Esophagus mucosa (tissue), 1 donor: Measurements from ENCODE around the gene CPA4. TPM values are rescaled to one million over a fixed set of nuclear protein-coding genes. Genes with fewer than 3 reads are reported as not detected.
A peak's percentile ranks its signal among the peaks of the same experiment; 100 is the strongest.

ENCODE experiments used
- ATAC-seq: fragments of 200-7000 bp; cut with Tn5 transposase; one replicate; pipeline ENCODE4 v1.9.1; 2020
- total RNA-seq: library from RNA; stranded (reverse); gene quantifications from one replicate; pipeline ENCODE4 v1.2.4, GENCODE V29; 2023
- donor health status: DM: yes; HTN: yes; CAD: no.

The CPA4 gene
- total RNA-seq, 1 donor from 2014 or later, result 9.4 TPM

- no peak for ATAC-seq
Measured at GRCh38 chr7:130366564-130366963, 73.6 kb downstream of the CPA4 start.

GRCh38 chr7:130367088-130367755 is 74.3 kb downstream of the CPA4 start:
- ATAC-seq, result no peak

DNA sequence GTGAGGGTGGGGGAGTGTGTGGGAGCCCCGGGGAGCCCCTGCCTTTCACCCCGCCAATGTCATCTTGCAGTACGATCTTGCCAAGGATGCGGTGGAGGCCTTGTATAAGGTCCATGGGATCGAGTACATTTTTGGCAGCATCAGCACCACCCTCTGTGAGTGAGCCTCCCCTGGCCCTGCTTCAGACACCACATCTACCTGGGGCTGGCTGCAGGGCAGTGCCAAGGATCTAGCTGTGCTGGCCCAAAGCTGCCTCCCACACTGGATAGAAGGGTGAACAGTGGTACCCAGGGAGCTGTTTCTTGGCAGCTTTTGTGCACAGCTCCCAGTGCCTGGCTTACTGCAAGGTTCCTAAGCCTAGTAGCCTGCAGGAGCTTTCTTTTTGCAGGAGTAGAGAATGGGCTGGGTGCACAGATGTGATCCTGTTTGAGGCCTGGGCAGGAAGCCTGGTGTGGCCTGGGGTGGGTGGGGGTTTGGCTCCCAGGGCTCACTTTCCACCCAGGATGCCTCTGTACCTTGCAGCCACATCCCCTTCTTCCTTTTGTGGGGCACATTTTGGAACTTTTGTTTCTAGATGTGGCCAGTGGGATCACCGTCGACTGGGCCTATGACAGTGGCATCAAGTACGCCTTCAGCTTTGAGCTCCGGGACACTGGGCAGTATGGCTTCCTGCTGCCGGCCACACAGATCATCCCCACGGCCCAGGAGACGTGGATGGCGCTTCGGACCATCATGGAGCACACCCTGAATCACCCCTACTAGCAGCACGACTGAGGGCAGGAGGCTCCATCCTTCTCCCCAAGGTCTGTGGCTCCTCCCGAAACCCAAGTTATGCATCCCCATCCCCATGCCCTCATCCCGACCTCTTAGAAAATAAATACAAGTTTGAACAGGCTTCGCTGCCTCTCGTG is 75.1 kb downstream of the CPA4 start:
- ATAC-seq, result no peak

DNA sequence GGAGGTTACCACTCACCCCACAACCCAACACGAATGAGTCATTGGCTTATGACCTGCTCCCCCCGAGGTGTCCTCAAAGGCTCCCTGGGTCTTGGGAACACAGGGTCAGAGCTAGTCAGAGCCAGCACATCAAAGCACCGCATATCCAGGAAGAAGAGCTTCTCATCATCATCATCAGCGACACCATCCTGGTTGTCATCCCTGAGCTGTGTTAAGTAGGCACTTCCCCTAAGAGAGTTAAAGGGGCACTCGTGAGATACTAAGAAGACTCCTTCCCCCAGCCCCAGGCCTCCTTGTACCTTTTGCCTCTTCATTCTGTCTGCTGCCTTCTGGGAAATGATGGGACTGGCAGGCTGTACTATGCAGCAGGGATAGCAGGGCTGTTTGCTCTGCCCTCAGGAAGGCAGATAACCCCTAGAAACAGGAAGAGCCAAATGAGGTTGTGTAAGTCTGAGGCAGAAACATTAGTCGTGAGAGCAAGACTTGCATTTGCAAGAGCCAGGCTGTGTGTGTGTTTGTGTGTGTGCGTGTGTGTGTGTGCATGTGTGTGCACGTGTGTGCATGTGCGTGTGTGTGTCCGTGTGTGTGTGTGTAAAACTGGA is 76.2 kb downstream of the CPA4 start:
- ATAC-seq, result peak; percentile 30

DNA sequence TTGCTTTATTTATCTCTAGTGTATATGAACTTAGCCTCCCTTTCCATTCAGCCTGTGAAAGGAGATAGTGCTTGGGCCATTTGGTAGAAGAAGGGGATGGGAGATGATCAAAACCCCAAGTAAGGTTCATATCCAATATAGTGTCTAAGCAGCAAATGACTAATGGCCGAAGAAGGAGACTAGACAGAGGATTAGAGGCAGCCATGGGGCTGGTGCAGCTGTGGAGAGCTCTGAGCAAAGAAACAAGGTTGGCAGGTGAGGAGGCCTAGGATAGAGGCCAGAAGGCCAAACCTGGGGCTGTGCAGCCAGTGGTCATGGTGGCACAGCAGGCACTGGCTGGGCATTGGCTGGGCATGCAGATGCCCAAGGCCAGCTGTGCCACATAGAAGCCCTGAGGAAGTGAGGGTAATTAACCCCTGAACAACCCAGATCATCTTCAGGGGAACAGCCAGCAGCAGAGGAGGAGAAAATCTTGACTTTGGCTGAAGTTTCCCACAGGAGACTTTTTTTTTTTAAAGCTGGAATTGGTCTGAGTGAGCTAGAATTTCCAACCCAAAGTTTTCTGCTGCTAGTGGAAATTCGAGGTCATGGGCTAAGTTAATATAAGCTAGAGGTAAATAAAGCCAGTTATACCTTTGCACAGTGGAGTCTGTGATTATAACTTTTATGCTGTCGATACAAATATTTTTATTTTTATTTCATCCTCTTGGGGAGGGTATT is 77.0 kb downstream of the CPA4 start:
- ATAC-seq, result no peak

DNA sequence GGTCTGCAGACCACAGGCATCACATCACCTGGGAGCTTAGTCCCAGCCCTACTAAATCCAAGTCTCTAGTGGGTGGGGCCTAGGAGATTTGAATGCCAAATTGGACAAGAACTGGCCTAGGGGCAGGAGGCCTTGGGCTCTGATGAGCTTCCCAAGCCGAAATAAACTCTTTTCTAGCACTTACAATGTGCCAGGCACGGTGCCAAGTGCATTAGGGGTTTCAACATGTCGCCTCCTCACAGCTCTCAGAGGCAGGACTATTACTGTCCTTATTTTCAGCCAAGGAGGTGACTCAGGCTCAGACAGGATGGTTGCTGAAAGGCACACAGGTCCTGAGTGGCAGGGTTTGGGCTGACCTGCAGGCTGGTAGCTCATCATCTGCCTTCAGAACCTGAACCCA is 78.1 kb downstream of the CPA4 start:
- peak; percentile 48 for ATAC-seq

- no peak for ATAC-seq
Measured at GRCh38 chr7:130372402-130373165, 79.6 kb downstream of the CPA4 start.

Other genes starting within 250 kb of the CPA4 start
- gene ZC3HC1, start 241.8 kb upstream of the CPA4 start, total RNA-seq, result 8.5 TPM
- 20.8 TPM for gene KLHDC10, start 222.6 kb upstream of the CPA4 start, total RNA-seq
- gene TMEM209, start 87.8 kb upstream of the CPA4 start, total RNA-seq, result 14.9 TPM
- not detected for gene SSMEM1, start 85.3 kb upstream of the CPA4 start, total RNA-seq
- not detected for gene CPA2, start 26.3 kb upstream of the CPA4 start, total RNA-seq
- not detected for gene CPA5, start 51.7 kb downstream of the CPA4 start, total RNA-seq
- gene CPA1, start 87.3 kb downstream of the CPA4 start, total RNA-seq, result not detected
- 4.8 TPM for gene CEP41, start 147.9 kb downstream of the CPA4 start, total RNA-seq
- 9.5 TPM for gene MEST, start 198.9 kb downstream of the CPA4 start, total RNA-seq